HG03135 (cell line): Measurements from ENCODE around the gene OR7G2.
"Not testable (repeated sequence)": the region's sequence is repeated elsewhere in the genome, so short reads cannot be mapped to it uniquely, and the experiment has no call there.

Experiments
- ATAC-seq: cut with Tn5 transposase; IDR thresholded peaks from one replicate; pipeline ENCODE4 v1.9.1; 2021; ENCODE audit warnings: mild to moderate bottlenecking, moderate library complexity; ENCODE audit not compliant: unreplicated experiment

Gene OR7G2

DNA sequence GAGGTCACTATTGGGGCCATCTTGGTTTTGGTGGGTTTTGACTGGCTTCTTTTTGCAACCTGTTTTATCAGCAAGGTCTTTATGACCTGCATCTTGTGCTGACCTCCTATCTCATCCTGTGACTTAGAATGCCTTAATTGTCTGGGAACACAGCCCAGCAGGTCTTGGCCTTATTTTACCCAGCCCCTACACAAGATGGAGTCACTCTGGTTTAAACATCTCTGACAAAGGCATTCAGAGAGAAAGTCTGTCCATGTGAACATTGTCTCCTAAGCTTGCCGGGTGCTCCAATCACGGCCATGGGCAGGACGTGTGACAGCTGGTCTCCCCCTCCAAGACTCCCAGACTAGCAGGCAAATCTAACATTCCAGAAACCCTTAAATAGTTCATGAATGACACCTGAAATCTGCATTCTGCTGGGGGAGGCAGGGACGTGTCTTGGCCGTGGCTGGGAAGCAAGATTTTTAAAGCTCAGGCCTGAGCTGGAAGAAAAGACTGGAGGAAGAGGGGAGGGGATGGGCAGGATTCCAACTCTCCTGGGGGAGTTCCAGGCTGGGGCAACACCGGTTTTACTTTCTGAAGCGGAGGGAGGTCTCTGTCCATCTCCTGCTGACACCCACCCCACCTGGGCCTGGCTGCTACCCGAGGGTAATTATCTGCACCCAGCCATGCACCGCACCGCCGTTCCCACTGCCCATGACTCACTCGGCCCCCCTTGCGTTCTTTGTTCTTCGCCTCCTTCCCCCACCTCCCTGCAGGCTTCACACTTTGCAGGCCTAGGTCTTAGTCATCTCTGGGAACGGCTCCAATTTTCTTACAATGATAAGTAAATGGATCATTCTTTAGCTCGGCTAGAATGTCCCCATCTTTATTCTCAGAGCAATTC, 32.0 kb downstream of the OR7G2 start:
- no peak for ATAC-seq

DNA sequence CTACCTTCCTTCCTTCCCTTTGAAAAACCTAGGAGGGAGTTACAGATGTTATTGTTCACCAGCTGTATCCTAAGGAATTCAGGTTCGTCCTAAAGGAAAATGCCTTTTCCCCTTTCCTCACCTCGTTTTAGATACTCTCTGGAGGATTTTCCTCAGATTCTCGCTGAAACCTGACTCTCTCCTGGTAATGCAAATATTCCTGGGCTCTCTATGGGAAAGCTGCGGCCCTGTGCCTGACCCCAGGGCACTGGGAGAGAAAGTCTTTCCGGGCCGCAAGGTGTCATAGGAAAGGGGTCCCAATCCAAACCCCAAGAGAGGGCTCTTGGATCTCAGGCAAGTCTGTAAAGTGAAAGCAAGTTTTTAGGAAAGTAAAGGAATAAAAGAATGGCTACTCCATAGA, 33.5 kb downstream of the OR7G2 start:
- ATAC-seq, result no peak

DNA sequence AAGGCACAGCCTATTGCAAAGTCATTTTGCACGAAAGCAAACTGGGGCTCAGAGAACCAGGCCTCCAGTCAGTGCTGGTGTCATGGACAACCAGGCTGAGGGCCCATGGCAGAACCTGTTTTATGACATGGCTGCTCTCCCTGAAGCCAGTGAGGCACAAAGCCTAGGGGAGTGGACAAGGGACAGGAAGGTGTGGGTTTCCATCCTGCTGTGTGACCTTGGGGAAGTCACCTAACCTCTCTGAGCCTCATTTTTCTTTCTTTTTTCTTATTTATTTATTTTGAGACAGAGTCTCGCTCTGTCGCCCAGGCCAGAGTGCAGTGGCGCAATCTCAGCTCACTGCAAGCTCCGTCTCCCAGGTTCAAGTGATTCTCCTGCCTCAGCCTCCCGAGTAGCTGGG, 35.6 kb downstream of the OR7G2 start:
- not testable (repeated sequence) for ATAC-seq

DNA sequence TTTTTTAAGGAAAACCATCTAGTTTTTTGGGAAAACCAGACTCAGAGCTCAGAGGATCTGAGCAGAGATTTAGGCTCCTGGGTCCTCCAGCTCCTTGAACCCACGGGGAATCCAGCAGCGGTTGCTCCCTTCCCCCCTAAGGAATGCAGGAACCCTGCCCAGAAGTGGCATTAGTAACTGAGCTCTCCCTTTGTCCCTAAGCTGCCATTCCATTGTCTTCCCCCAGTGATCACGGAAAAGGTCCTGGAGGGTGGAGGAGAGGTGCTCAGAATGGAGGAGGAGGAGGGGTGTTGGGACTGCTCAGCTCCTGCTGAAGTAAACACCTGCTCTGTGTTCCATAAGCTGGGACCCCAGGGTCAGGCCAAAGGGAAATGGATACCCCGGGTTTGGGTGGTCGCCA, 37.2 kb downstream of the OR7G2 start:
- no peak for ATAC-seq

DNA sequence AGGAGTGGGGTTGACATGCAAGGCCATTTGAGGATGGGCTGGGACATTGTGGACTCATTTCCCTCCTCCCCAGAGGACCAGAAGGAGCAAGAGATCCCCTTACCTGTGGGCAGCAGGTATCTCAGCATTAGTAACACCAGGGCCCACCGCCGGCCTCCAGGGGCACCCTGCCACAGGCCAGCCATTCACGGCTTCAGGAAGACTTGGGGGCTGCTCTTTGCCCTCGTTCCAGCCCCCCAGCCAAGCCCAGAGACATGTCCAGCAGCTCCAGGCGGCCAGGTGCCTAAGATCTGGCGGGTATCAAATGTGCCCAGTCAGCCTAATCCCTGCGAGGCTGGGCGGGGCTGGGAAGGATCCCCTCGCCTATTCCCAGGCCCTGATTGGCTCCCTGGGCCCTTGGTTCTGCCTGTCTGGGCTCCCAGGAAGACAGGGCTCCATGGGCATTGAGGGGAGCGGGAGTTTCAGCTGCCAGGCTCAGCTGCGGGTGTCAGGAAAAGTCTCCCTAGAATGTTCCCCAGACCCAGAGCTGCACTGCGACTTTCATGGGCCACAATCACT, 41.7 kb downstream of the OR7G2 start:
- no peak for ATAC-seq

DNA sequence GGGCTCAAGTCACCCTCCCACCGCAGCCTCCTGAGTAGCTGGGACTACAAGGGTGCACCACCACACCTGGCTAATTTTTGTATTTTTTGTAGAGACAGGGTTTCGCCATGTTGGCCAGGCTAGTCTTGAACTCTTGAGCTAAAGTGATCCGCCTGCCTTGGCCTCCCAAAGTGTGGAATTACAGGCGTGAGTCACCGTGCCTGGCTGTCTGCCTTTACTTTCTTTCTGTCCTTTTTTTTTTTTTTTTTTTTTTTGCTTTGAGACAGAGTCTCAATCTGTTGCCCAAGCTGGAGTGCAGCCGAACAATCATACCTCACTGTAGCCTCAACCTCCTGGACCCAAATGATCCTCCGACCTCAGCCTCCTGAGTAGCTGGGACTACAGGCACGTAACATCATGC, 45.4 kb downstream of the OR7G2 start:
- ATAC-seq, result no peak

DNA sequence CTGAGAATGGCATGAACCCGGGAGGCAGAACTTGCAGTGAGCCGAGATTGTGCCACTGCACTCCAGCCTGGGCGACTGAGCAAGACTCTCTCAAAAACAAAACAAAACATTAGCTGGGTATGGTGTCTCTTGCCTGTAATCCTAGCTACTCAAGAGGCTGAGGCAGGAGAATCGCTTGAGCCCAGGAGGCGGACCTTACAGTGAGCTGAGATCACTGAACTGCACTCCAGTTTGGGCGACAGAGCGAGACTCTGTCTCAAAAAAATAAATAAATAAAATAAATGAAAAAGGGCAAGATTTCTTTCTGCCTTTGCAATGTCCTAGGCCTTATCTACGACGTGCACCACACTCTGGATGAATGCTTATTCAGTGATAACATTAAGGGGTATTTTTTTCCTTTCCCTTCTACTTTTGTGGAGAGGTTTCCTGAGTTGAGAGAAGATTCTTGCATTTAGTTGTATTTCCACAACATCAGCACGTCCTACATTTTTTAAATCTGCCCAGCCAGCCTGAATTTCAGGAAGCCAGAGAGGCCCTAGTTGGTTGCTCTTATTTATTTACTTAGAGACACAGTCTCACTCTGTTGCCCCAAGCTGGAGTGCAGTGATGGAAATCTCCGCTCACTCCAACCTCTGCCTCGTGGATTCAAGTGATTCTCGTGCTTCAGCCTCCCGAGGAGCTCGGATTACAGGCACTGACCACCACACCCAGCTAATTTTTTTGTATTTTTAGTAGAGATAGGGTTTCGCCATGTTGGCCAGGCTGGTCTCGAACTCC, 46.5 kb downstream of the OR7G2 start:
- no peak for ATAC-seq

DNA sequence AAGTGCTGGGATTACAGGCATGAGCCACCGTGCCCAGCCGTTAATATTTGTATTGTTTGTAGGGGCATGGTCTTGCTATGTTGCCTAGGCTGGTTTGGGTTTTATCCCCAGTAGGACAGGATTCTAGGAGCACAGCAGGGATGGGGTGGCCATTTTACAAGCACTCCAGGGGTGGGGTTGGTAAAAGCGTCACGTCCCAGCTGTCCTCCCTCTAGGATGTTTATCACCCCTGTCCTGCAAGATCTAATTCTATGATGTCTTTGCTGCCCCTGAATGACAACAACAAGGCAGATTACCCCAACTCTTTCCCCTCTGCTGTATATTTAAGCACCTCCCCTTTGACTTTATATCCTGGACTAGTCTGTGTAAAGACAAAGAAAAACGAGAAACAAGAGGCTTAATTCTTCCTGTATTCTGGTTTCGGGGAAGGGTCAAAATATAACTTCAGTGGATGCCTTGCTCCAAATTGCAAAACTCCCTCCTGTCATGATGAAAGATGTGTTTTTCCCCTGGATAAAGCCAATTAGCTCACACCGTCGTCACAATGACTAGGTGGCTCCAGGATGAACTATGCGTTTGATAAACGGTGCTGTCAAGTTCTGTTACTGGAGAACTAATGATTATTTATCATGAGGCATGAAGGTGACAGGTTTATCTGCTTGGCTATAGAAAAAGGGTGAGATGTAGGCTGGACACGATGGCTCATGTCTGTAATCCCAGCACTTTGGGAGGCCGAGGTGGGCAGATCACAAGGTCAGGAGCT, 48.2 kb downstream of the OR7G2 start:
- no peak for ATAC-seq

DNA sequence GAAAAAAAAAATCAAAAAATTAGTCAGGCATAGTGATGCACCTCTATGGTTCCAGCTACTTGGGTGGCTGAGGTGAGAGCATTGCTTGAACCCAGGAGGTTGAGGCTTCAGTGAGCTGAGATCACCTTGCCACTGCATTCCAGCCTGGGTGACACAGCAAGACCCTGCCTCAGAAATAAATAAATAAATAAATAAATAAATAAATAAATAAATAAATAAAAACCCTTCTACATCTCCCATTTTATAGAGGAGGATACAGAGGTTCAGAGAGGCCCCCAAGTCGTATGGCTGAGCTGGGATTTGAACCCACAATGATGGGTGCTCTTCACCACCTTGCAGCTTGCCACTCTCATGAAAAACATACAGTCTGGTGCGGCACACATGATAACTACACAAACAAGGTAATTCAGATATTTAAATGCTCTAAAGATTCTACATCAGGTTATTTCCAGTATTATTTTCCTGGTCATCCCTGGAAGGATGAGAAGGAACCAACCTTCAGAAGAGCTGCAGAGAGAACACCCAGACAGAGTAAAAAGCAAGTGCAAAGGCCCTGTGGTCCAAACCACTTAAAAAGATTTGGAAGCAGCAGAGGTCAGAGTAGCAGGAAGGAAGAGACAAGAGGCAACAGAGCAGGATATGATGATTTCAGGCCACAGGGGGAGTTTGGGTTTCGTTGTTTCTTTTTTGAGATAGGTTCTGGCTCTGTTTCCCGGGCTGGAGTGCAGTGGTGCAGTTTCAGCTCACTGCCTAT, 49.6 kb downstream of the OR7G2 start:
- no peak for ATAC-seq

DNA sequence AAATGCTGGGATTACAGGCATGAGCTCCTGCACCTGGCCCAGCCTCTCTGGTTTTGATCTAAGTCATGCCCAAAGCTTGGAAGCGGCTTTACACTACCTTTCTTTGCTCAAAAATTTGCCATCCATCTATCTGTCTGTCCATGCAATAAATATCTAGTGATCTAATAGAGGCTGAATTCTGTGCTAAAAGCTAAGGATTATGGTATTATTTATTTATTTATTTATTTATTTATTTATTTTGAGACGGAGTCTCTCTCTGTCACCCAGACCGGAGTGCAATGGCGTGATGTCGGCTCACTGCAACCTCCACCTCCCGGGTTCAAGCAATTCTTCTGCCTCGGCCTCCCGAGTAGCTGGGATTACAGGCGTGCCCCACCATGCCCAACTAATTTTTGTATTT, 51.1 kb downstream of the OR7G2 start:
- not testable (repeated sequence) for ATAC-seq

DNA sequence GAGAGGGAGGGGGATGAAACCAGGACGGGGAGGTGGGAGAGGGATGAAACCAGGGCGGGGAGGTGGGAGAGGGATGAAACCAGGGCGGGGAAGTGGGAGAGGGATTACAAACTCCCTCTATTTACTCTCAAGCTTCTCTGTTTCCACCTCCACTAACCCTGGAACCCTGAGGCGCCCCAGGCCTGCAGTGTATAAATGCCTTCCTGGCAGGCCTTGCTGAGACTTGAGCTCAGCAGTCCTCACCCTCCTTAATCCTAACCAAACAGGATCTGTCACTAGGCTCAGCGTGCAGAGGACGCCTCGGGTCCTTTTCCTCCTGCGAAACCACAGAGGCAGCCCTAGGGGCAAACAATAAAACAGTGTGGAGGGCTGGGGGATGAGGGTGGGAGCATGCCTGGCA, 52.5 kb downstream of the OR7G2 start:
- no peak for ATAC-seq

DNA sequence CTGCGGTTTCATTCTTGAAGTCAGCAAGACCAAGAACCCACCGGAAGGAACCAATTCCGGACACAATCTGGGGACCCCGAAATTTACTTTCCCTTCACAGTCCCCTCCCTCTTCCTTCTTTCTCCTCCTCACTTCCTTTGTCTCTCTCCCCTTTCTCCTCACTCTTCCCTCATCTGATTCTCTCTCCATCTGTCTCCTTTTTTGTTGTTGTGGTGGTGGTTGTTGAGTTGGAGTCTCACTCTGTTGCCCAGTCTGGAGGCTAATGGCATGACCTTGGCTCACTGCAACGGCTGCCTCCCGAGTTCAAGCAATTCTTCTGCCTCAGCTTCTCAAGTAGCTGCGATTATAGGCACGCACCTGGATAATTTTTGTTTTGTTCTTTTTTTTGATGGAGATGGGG, 53.1 kb downstream of the OR7G2 start:
- no peak for ATAC-seq

DNA sequence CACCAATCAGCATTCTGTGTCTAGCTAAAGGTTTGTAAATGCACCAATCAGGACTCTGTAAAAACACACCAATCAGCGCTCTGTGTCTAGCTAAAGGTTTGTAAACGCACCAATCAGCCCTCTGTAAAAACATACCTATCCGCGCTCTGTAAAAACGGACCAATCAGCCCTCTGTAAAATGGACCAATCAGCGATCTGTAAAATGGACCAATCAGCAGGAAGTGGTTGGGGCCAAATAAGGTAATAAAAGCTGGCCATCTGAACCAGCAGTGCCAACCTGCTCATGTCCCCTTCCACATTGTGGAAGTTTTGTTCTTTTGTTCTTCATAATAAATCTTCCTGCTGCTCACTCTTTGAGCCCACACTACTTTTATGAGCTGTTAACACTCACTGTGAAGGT, 53.6 kb downstream of the OR7G2 start:
- ATAC-seq, result not testable (repeated sequence)

DNA sequence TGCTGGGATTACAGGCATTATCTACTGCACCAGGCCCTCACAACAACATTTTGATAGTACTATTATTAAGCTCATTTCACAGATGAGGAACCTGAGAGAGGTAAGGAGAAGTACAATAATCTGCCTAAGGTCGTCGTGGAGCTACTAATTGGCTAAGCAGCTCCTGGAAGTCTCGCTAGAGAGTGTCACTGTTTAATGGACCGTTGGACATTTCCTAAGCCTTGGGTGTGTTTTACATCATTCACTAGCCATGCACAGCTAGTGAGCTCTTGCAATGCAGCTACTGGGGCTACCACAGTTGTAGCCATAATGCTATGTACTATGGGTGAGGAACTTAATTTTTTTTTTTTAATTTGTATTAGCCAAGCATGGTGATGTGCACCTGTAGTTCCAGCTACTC, 54.4 kb downstream of the OR7G2 start:
- ATAC-seq, result no peak
